Fibroblast of lung (primary cell): ENCODE data around the gene WNT6. TPM values are rescaled to one million over a fixed set of nuclear protein-coding genes. Genes with fewer than 3 reads are reported as not detected.

Source experiments
- DNase-seq, 2 donors: peaks; one replicate each; pipeline versions ENCODE4 v3.0.0 to v3.0.0-alpha.2; 2010; ENCODE audit warnings: low read depth in 2 of 2
- H2AFZ ChIP-seq: 2 replicates; pipeline ENCODE4 v1.5.1; 2012; ENCODE audit warnings: low read length, control low read depth, inconsistent platforms
- H3K27ac ChIP-seq: 2 replicates; pipeline ENCODE4 v1.5.1; 2011; ENCODE audit warnings: low read length, control low read depth; ENCODE audit not compliant: insufficient read depth
- H3K27me3 ChIP-seq: 2 replicates; pipeline ENCODE4 v1.5.1; 2011; ENCODE audit warnings: mild to moderate bottlenecking, low read length; ENCODE audit not compliant: control insufficient read depth, insufficient read depth
- H3K36me3 ChIP-seq: 2 replicates; pipeline ENCODE4 v1.5.1; 2011; ENCODE audit warnings: low read length; ENCODE audit not compliant: control insufficient read depth, insufficient read depth
- H3K4me1 ChIP-seq: 2 replicates; pipeline ENCODE4 v1.5.1; 2011; ENCODE audit warnings: low read length; ENCODE audit not compliant: control insufficient read depth, insufficient read depth; ENCODE audit errors: extremely low read depth
- H3K4me2 ChIP-seq: 2 replicates; pipeline ENCODE4 v1.5.1; 2011; ENCODE audit warnings: low read length, control low read depth; ENCODE audit not compliant: insufficient read depth; ENCODE audit errors: extremely low read depth
- H3K4me3 ChIP-seq, 4 experiments: fragments of 200-600 bp in 1 of 4; sonication (generic) in 1 of 4; replicated peaks in 1 of 4; 2 replicates each; pipeline ENCODE4 v1.5.1; 2011 to 2016; ENCODE audit warnings: low read length in 4 of 4, low read depth in 3 of 4, mild to moderate bottlenecking in 3 of 4, control low read depth in 2 of 4, inconsistent platforms in 1 of 4, mixed read lengths in 1 of 4; ENCODE audit not compliant: insufficient read depth in 1 of 4; ENCODE audit errors: control extremely low read depth in 1 of 4
- H3K79me2 ChIP-seq: 2 replicates; pipeline ENCODE4 v1.5.1; 2012; ENCODE audit warnings: mild to moderate bottlenecking, low read length, inconsistent platforms; ENCODE audit not compliant: control insufficient read depth, insufficient read depth
- H3K9ac ChIP-seq: 2 replicates; pipeline ENCODE4 v1.5.1; 2011; ENCODE audit warnings: mild to moderate bottlenecking, low read length, control low read depth; ENCODE audit not compliant: insufficient read depth
- H3K9me3 ChIP-seq: 2 replicates; pipeline ENCODE4 v1.5.1; 2012; ENCODE audit warnings: low read depth, low read length; ENCODE audit not compliant: control insufficient read depth, insufficient read depth
- H4K20me1 ChIP-seq: 2 replicates; pipeline ENCODE4 v1.5.1; 2011; ENCODE audit warnings: low read length; ENCODE audit not compliant: control insufficient read depth, insufficient read depth; ENCODE audit errors: extremely low read depth
- EZH2 ChIP-seq: IDR thresholded peaks from 2 replicates; pipeline ENCODE4 v1.5.1; 2012; ENCODE audit warnings: low read length, control low read depth, mild to moderate bottlenecking; ENCODE audit errors: missing control alignments
- polyA plus RNA-seq, 2 donors: library from polyadenylated mRNA; depleted of rRNA in 1 of 2; stranded (reverse) in 1 of 2; unstranded in 1 of 2; fragments of >200 nt; gene quantifications; 2 replicates each; pipeline ENCODE4 v1.2.1, GENCODE V29; 2011 to 2012; ENCODE audit warnings: missing spikeins in 1 of 2
- total RNA-seq: library from RNA; depleted of rRNA; stranded (reverse); fragments of >200 nt; gene quantifications from 2 replicates; pipeline ENCODE4 v1.2.1, GENCODE V29; 2014
- TF ChIP-seq, protein P1 (sequence below), 2 donors: IDR thresholded peaks in 1 of 2; conservative IDR thresholded peaks in 1 of 2; 1 replicate in 1 of 2; 2 replicates in 1 of 2; pipeline ENCODE4 v1.5.1; 2011 to 2012; ENCODE audit warnings: low read length in 2 of 2, control low read depth in 1 of 2, inconsistent platforms in 1 of 2, low read depth in 1 of 2, mild to moderate bottlenecking in 1 of 2

The WNT6 gene
- total and polyA plus RNA-seq, 2 donors (not counting 1 experiment from before 2014, with no cell fraction given), result not detected

DNA sequence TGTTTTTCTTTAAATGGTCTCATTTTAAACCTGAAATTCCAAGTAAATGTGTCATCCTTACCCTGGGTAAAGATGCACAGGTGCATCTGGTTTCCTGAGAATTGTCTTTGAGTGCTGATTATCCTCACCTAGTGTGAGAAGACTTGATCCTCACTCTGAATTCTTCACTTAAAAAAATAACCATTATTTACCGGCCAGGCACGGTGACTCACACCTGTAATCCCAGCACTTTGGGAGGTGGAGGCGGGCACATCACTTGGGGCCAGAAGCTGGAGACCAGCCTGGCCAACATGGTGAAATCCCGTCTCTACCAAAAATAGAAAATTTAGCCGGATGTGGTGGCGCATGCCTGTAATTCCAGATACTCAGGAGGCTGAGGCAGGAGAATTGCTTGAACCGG lies 9.9 kb upstream of the WNT6 start:
- H3K4me2 ChIP-seq, result no peak overlapping the region
- no peak overlapping the region for H3K4me3 ChIP-seq
- H3K27me3 ChIP-seq, result peaks cover 10% of the 10 kb centered on the region
- no peak for TF ChIP-seq EZH2
- TF ChIP-seq, protein P1, sequence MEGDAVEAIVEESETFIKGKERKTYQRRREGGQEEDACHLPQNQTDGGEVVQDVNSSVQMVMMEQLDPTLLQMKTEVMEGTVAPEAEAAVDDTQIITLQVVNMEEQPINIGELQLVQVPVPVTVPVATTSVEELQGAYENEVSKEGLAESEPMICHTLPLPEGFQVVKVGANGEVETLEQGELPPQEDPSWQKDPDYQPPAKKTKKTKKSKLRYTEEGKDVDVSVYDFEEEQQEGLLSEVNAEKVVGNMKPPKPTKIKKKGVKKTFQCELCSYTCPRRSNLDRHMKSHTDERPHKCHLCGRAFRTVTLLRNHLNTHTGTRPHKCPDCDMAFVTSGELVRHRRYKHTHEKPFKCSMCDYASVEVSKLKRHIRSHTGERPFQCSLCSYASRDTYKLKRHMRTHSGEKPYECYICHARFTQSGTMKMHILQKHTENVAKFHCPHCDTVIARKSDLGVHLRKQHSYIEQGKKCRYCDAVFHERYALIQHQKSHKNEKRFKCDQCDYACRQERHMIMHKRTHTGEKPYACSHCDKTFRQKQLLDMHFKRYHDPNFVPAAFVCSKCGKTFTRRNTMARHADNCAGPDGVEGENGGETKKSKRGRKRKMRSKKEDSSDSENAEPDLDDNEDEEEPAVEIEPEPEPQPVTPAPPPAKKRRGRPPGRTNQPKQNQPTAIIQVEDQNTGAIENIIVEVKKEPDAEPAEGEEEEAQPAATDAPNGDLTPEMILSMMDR (conservative IDR thresholded peaks at IDR 0.05 in 1 of 2, IDR thresholded peaks at IDR 0.05 in 1 of 2; ENCODE audit: low read depth in 1 of 2, low read length in 2 of 2), result no peak
- DNase-seq, result peak in 1 of 2 donors; percentile 39
- H3K9ac ChIP-seq, result no peak overlapping the region
- no peaks in the 10 kb centered on the region for H3K36me3 ChIP-seq
- no peak overlapping the region for H3K27ac ChIP-seq
- no peak overlapping the region for H2AFZ ChIP-seq
- H3K4me1 ChIP-seq, result no peaks in the 10 kb centered on the region
- no peaks in the 10 kb centered on the region for H3K79me2 ChIP-seq
- H3K9me3 ChIP-seq, result no peaks in the 10 kb centered on the region
- no peaks in the 10 kb centered on the region for H4K20me1 ChIP-seq

DNA sequence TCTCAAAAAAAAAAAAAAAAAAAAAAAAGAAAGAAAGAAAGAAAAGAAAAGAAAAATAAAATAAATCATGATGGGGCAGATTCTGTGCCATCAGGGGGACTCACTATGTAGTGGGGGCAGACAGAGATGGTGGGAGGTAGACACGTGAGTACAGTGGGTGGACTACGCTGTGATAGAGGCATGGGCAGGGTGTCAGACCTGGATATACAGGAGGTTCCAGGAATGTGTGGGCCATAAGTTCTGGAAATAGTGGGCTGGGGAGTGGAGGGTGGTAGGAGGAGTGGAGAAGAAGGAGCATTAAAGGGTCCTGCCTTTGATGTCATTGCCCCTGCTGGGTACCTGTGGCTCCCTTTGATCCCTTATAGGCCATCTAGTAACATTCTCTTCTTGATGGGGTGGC lies 8.8 kb upstream of the WNT6 start:
- Histone ChIP-seq H3K9me3 (no peaks in the 10 kb centered on the region), H3K4me3 (no peak overlapping the region), H3K27me3 (peaks cover 15% of the 10 kb centered on the region), H3K79me2 (no peaks in the 10 kb centered on the region), H2AFZ (no peak overlapping the region), H3K36me3 (no peaks in the 10 kb centered on the region), H3K4me2 (no peak overlapping the region), H4K20me1 (no peaks in the 10 kb centered on the region), H3K27ac (no peak overlapping the region), H3K4me1 (no peaks in the 10 kb centered on the region), H3K9ac (no peak overlapping the region)
- no peak for TF ChIP-seq EZH2
- TF ChIP-seq, protein P1 (conservative IDR thresholded peaks at IDR 0.05 in 1 of 2, IDR thresholded peaks at IDR 0.05 in 1 of 2; ENCODE audit: low read depth in 1 of 2, low read length in 2 of 2), result no peak
- no peak for DNase-seq

DNA sequence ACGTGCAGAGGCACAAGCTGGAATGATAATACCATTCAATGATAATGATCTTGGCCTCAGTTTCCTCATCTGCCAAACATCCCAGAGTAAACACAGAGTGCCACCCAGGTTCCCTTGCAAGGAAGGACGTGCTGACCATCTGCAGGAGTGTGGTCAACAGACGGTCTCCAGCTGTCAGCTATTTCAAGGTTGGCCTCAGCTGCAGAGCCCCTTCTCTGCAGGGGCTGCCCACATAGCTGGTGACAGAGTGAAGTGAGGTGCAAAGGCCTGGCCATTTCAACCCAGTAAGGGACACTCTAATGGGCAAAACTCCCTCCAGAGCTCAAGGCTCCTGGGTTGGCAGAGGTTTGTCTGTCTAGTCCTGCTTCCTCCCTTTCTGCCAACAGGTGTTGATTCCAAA lies 8.3 kb upstream of the WNT6 start:
- Histone ChIP-seq H3K79me2 (no peaks in the 10 kb centered on the region), H3K4me3 (no peak overlapping the region), H3K27me3 (peaks cover 20% of the 10 kb centered on the region), H3K4me1 (no peaks in the 10 kb centered on the region), H3K4me2 (no peak overlapping the region), H3K9me3 (no peaks in the 10 kb centered on the region), H3K9ac (no peak overlapping the region), H4K20me1 (no peaks in the 10 kb centered on the region), H3K27ac (no peak overlapping the region), H2AFZ (no peak overlapping the region), H3K36me3 (no peaks in the 10 kb centered on the region)
- TF ChIP-seq, protein P1 (conservative IDR thresholded peaks at IDR 0.05 in 1 of 2, IDR thresholded peaks at IDR 0.05 in 1 of 2; ENCODE audit: low read depth in 1 of 2, low read length in 2 of 2), result no peak
- no peak for TF ChIP-seq EZH2
- DNase-seq, result no peak
